CD4-positive, alpha-beta T cell (primary cell): ENCODE measurements around the gene RGS16. TPM values are rescaled to one million over a fixed set of nuclear protein-coding genes. Genes with fewer than 3 reads are reported as not detected.

ENCODE experiments used
- ATAC-seq: fragments of 200-7000 bp; cut with Tn5 transposase; one replicate; pipeline ENCODE4 v1.10.0; 2022; ENCODE audit warnings: mild to moderate bottlenecking; ENCODE audit not compliant: poor library complexity
- CTCF ChIA-PET: fragments of 350-600 bp; sonication (Branson Sonifier 250); formaldehyde crosslinking; loops from one replicate; lab custom pipeline; 2021; ENCODE audit warnings: antibody characterized with exemption, inconsistent platforms; lab: Charles Lee
- POLR2A ChIA-PET: fragments of 350-600 bp; sonication (Branson Sonifier 250); formaldehyde crosslinking; loops from one replicate; lab custom pipeline; 2021; ENCODE audit warnings: antibody characterized with exemption, inconsistent platforms; lab: Charles Lee
- DNase-seq, 14 experiments: peaks; one replicate each; pipeline ENCODE4 v3.0.0-alpha.2; 2013 to 2020; ENCODE audit warnings: mixed read lengths in 2 of 14
- H3K27ac ChIP-seq, 2 donors: one replicate each; pipeline versions ENCODE4 v1.5.1 to v1.7.0; 2013; ENCODE audit warnings: low read length in 2 of 2, low read depth in 1 of 2, mild to moderate bottlenecking in 1 of 2
- H3K27me3 ChIP-seq, 2 experiments: 1 replicate in 1 of 2; 2 replicates in 1 of 2; pipeline versions ENCODE4 v1.6.1 to v1.7.0; 2013; ENCODE audit warnings: low read length in 2 of 2, control low read depth in 1 of 2, mild to moderate bottlenecking in 1 of 2, moderate library complexity in 1 of 2; ENCODE audit not compliant: insufficient read depth in 2 of 2, control insufficient read depth in 1 of 2
- H3K36me3 ChIP-seq: one replicate; pipeline ENCODE4 v1.6.1; 2013; ENCODE audit warnings: low read length, control low read depth; ENCODE audit not compliant: insufficient read depth
- H3K4me1 ChIP-seq: one replicate; pipeline ENCODE4 v1.6.1; 2013; ENCODE audit warnings: low read length, control low read depth; ENCODE audit not compliant: insufficient read depth
- H3K4me3 ChIP-seq: one replicate; pipeline ENCODE4 v1.5.1; 2013; ENCODE audit warnings: mild to moderate bottlenecking, low read length, moderate library complexity
- H3K9me3 ChIP-seq, 2 experiments: 1 replicate in 1 of 2; 2 replicates in 1 of 2; pipeline versions ENCODE4 v1.6.1 to v1.7.0; 2013; ENCODE audit warnings: low read length in 2 of 2, mild to moderate bottlenecking in 2 of 2, control low read depth in 1 of 2, moderate library complexity in 1 of 2; ENCODE audit not compliant: control insufficient read depth in 1 of 2, insufficient read depth in 1 of 2
- H3K27ac Mint-ChIP-seq: one replicate; pipeline ENCODE4 v1.8.0; 2020; ENCODE audit warnings: mixed read lengths
- H3K27me3 Mint-ChIP-seq: one replicate; pipeline ENCODE4 v1.8.0; 2021; ENCODE audit warnings: mixed read lengths
- H3K36me3 Mint-ChIP-seq: one replicate; pipeline ENCODE4 v1.8.0; 2021; ENCODE audit warnings: low read depth, mixed read lengths
- H3K4me1 Mint-ChIP-seq: one replicate; pipeline ENCODE4 v1.8.0; 2021; ENCODE audit warnings: low read depth, mixed read lengths
- H3K4me3 Mint-ChIP-seq: one replicate; pipeline ENCODE4 v1.8.0; 2020; ENCODE audit warnings: mild to moderate bottlenecking, mixed read lengths
- H3K9me3 Mint-ChIP-seq: one replicate; pipeline ENCODE4 v1.8.0; 2020; ENCODE audit warnings: mixed read lengths
- intact Hi-C, 2 experiments: fragments of 100-400 bp; cut with DNase I in 1 of 2; cut with micrococcal nuclease in 1 of 2; formaldehyde crosslinking; loops; one replicate each; pipeline versions ENCODE4 v1.15.1 to v1.9.0; 2023 to 2025; cut with DNase I, micrococcal nuclease
- total RNA-seq, 174 experiments: library from RNA in 2 of 174; stranded (reverse) in 2 of 174; gene quantifications; one replicate each; pipeline ENCODE4 v1.2.3 and lab custom pipeline; 2021 to 2026
- TF ChIP-seq, protein P1 (sequence below): fragments of 200-600 bp; IDR thresholded peaks from one replicate; pipeline ENCODE4 v1.8.0; 2022; ENCODE audit warnings: antibody characterized with exemption, mild to moderate bottlenecking

RGS16 gene
- total RNA-seq, 2 experiments from 2014 or later = 16.3 to 16.4 TPM

GRCh38 chr1:182607566-182607965 is 3.4 kb upstream of the RGS16 start:
- intact Hi-C loops = loop anchor here in 1 of 2 experiments (10.0 kb wide), 1 partner anchor 867 kb away; the partner anchor contains the start of gene SMG7
- no peaks in the 10 kb centered on the region for H3K4me1 Mint-ChIP-seq

DNA sequence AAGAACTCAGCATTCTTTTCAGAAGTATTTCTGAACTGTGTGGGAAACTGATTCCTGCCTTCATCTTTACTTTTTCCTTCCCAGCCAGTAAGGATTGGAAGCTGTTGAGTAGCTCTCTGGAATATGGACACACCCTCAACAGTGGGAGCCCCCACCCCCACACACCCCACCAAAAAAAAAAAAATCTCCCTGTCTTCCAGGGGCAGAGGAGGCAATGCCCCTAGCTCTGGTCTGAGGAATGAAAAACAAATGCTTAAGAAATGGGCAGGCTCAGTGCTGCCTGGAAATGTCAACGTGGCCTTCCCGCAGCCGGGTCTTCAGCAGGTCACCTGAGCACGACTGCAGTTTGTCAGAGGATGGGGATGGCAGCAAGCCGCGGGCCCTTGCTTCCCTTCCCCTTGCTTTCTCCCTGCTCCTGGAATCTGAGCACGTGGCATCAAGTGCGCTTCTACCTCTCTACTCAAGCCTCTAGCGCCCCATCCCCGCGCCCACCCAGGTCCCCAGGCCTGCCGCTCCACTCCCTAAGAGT is 479 bp downstream of the RGS16 start:
- no peaks in the 10 kb centered on the region for H3K9me3 Mint-ChIP-seq
- peak overlapping the region; percentile 83 for H3K4me3 Mint-ChIP-seq
- intact Hi-C loops = loop anchor here (1.0 to 10.0 kb wide), 4 partner anchors 13 to 1034 kb away; partner anchors contain the start of genes ARPC5 (in 1 of the 2) and SMG7 (in 1 of the 2)
- TF ChIP-seq, protein P1, sequence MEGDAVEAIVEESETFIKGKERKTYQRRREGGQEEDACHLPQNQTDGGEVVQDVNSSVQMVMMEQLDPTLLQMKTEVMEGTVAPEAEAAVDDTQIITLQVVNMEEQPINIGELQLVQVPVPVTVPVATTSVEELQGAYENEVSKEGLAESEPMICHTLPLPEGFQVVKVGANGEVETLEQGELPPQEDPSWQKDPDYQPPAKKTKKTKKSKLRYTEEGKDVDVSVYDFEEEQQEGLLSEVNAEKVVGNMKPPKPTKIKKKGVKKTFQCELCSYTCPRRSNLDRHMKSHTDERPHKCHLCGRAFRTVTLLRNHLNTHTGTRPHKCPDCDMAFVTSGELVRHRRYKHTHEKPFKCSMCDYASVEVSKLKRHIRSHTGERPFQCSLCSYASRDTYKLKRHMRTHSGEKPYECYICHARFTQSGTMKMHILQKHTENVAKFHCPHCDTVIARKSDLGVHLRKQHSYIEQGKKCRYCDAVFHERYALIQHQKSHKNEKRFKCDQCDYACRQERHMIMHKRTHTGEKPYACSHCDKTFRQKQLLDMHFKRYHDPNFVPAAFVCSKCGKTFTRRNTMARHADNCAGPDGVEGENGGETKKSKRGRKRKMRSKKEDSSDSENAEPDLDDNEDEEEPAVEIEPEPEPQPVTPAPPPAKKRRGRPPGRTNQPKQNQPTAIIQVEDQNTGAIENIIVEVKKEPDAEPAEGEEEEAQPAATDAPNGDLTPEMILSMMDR = no peak
- peaks cover 36% of the 10 kb centered on the region for H3K4me1 ChIP-seq
- ChIA-PET POLR2A (interaction anchor here (0.6 to 4.9 kb wide), 10 partner anchors 9 to 236 kb away, joined by 3 to 55 read pairs (median 4); partner anchors contain the start of gene RNASEL), CTCF (interaction anchor here (1.2 to 15.9 kb wide), 2 partner anchors 58 to 183 kb away, joined by 4 to 370 read pairs; partner anchors contain the start of gene NPL)
- H3K9me3 ChIP-seq = no peaks in the 10 kb centered on the region
- H3K27ac ChIP-seq = no peak overlapping the region
- ATAC-seq (peak; percentile 7), DNase-seq (peak in 1 of 14 experiments; percentile 17)
- H3K4me3 ChIP-seq = peak overlapping the region; percentile 58
- H3K36me3 Mint-ChIP-seq = no peaks in the 10 kb centered on the region
- H3K27me3 ChIP-seq = no peaks in the 10 kb centered on the region
- H3K27ac Mint-ChIP-seq = no peak overlapping the region
- H3K27me3 Mint-ChIP-seq = peaks cover 11% of the 10 kb centered on the region
- H3K36me3 ChIP-seq = peaks cover 13% of the 10 kb centered on the region
- H3K4me1 Mint-ChIP-seq = no peaks in the 10 kb centered on the region

More at GRCh38 chr1:182607566-182607965, 3.4 kb upstream of the RGS16 start:
- Mint-ChIP-seq H3K4me3 (no peak overlapping the region), H3K27me3 (peaks cover 43% of the 10 kb centered on the region), H3K36me3 (no peaks in the 10 kb centered on the region), H3K27ac (no peak overlapping the region), H3K9me3 (no peaks in the 10 kb centered on the region)
- Histone ChIP-seq H3K36me3 (no peaks in the 10 kb centered on the region), H3K27me3 (peaks cover 5 to 10% of the 10 kb centered on the region in 2 experiments), H3K4me3 (no peak overlapping the region), H3K4me1 (peaks cover 24% of the 10 kb centered on the region), H3K27ac (no peak overlapping the region), H3K9me3 (no peaks in the 10 kb centered on the region)
- CTCF ChIA-PET = interaction anchor here (1.0 to 15.9 kb wide), 4 partner anchors 8 to 180 kb away, joined by 4 to 370 read pairs (median 8); partner anchors contain the start of gene NPL
- DNase-seq (no peak), ATAC-seq (no peak)
- TF ChIP-seq, protein P1 = no peak
- POLR2A ChIA-PET = interaction anchor here (4.9 kb wide), 2 partner anchors 8 to 19 kb away, joined by 38 to 55 read pairs; partner anchors contain the start of gene RNASEL

GRCh38 chr1:182602935-182603645 is 1.1 kb downstream of the RGS16 start:
- Mint-ChIP-seq H3K27ac (no peak overlapping the region), H3K36me3 (no peaks in the 10 kb centered on the region), H3K4me1 (no peaks in the 10 kb centered on the region), H3K4me3 (peak overlapping the region; percentile 83), H3K9me3 (no peaks in the 10 kb centered on the region), H3K27me3 (peaks cover 5% of the 10 kb centered on the region)
- peaks cover 13% of the 10 kb centered on the region for H3K36me3 ChIP-seq
- no peaks in the 10 kb centered on the region for H3K9me3 ChIP-seq
- TF ChIP-seq, protein P1 = no peak
- intact Hi-C loops = loop anchor here (1.0 to 10.0 kb wide), 4 partner anchors 13 to 1034 kb away; partner anchors contain the start of genes ARPC5 (in 1 of the 2) and SMG7 (in 1 of the 2)
- ATAC-seq = peak; percentile 33
- CTCF ChIA-PET = interaction anchor here (1.2 to 15.9 kb wide), 2 partner anchors 59 to 184 kb away, joined by 4 to 370 read pairs; partner anchors contain the start of gene NPL
- H3K27me3 ChIP-seq = no peaks in the 10 kb centered on the region
- POLR2A ChIA-PET = interaction anchor here (0.6 to 4.9 kb wide), 10 partner anchors 8 to 237 kb away, joined by 3 to 55 read pairs (median 4); partner anchors contain the start of gene RNASEL
- peak overlapping the region; percentile 58 for H3K4me3 ChIP-seq
- no peak overlapping the region for H3K27ac ChIP-seq
- DNase-seq = peak in 3 of 14 experiments; percentile 41 to 79 (median 66)
- peaks cover 36% of the 10 kb centered on the region for H3K4me1 ChIP-seq
